HT-29 (cell line): ENCODE measurements around the gene C6orf47. TPM values are rescaled to one million over a fixed set of nuclear protein-coding genes. Genes with fewer than 3 reads are reported as not detected.

Source experiments
- DNase-seq: peaks from one replicate; pipeline ENCODE4 v3.0.0-alpha.2; 2015; ENCODE audit warnings: low spot score
- total RNA-seq: library from RNA; depleted of rRNA; stranded (reverse); fragments of >200 nt; shearing (Covaris generic); gene quantifications from 2 replicates; pipeline ENCODE4 v1.2.3, GENCODE V29; 2014

C6orf47 gene
- total RNA-seq, 1 experiment from 2014 or later: 29.1 TPM

DNA sequence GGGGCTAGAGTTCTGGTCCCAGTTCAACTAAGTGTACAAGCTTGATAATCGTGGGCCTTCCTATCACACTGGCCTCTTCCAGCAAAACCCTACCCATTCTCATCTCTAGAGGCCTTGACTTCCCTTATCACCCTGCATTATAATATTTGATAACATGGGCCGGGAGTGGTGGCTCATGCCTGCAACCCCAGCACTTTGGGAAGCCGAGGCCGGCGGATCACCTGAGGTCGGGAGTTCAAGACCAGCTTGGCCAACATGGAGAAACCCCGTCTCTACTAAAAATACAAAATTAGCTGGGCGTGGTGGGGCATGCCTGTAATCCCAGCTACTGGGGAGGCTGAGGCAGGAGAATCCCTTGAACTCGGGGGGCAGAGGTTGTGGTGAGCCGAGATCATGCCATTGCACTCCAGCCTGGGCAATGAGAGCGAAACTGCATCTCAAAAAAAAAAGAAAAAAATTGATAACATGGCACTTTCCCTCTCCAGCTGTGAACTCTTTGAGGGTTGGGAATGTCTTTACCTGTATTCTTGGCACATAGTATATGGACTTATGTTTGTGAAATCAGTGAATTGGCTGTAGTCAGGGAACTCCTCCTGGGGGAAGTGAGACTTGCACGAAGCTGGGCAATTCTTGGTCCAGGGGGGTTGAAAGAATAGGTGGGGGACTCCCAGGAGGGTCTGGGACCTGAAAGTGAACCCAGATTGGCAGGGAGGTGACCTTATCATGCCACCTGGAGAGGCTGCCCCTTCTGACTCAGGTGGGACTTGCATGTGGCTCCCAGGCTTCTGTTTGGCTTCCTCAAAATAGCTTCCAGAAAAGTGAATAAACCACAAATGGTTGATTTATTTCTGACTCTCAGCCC, 915 bp upstream of the C6orf47 start:
- no peak for DNase-seq

- peak; percentile 56 for DNase-seq
Measured at GRCh38 chr6:31659649-31660380, 763 bp downstream of the C6orf47 start.

DNA sequence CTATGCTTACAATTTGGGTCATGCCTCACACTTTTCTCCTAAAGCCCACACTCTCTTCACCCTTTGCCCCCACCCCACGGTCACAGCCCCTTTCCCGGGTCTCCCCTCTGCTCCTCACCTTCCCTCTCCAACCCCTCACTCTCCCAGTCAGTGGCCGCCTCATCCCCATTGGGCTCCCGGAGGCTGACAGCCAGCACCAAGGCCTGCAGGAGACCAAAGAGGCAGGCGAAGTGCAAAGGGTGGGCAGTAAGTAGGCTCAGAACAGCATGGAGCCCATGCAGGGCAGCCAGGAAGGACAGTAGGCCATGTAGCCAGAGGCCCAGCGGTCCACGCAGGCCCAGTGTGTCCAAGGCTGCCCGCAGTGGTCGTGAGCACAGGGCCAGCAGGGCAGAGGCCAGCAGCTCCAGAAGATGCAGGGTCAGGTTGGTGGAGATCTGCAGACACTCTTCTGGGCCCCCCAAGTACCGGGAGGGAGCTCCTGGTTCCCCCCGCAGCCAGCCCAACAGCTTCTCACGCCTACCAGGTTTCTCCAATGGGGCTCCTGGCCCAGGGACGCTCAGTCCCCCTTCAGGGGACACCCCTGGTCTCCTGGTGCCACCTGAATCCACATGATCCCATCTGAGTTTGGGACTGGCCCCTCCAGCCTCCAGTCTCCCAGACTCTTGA, 1.5 kb downstream of the C6orf47 start:
- DNase-seq: no peak

DNA sequence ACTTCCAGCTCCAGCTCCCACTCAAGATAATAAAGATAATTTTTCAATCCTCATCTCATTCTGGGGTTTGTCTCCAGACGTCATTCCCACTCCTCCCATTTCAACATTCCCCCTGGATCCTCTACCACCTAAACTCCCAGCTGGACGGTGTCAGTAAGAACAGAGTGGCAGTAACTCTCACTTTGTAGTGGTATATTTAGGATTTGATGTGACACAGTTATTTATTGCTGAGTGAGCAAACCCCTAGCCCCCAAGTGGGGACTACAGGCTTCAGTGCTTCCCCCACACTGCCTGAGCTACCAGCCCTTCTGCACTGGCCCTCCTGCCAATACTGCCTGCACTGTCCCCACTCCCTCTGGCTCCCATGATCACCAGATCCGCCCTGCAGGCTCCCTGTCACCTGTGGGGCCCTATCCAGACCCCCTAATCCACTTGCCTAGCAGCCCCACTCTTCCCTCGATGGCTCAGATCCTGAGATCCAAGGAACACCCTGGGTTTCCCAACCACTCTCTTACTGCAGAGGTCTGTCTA, 2.4 kb downstream of the C6orf47 start:
- no peak for DNase-seq

DNA sequence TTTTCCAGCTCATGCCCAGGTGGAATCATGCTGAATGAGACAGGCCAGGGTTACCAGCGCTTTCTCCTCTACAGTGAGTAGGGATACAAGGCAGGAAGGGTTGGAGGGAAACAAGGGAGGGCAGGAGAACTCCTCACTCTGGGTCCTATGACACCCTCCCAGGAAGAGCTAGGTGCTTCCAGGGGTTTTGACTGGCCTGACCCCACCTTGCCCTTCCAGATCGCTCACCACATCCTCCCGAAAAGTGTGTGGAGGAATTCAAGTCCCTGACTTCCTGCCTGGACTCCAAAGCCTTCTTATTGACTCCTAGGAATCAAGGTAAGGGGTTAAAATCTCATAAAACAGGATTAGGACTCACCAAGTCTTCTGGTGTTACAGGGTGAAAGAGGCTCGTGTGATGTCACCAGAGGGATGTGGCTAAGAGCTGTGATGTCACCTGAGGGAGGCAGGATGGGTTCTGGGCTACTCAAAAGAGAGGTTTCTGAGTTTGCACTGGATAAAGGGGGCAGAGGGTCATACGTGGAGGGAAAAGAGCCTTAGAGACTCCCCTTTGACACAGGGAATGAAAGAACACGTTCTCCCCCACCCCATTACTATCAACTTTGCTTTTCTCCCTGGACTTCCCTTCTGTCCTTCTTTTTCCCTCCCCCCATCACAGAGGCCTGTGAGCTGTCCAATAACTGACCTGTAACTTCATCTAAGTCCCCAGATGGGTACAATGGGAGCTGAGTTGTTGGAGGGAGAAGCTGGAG, 3.0 kb downstream of the C6orf47 start:
- DNase-seq: no peak

- DNase-seq: no peak
Measured at GRCh38 chr6:31655349-31656237, 5.0 kb downstream of the C6orf47 start, which contains the start of gene APOM. Gene APOM, plus strand, starts transcription at chr6:31655894. Its CDS starts 73 bp downstream, at chr6:31655967.

DNA sequence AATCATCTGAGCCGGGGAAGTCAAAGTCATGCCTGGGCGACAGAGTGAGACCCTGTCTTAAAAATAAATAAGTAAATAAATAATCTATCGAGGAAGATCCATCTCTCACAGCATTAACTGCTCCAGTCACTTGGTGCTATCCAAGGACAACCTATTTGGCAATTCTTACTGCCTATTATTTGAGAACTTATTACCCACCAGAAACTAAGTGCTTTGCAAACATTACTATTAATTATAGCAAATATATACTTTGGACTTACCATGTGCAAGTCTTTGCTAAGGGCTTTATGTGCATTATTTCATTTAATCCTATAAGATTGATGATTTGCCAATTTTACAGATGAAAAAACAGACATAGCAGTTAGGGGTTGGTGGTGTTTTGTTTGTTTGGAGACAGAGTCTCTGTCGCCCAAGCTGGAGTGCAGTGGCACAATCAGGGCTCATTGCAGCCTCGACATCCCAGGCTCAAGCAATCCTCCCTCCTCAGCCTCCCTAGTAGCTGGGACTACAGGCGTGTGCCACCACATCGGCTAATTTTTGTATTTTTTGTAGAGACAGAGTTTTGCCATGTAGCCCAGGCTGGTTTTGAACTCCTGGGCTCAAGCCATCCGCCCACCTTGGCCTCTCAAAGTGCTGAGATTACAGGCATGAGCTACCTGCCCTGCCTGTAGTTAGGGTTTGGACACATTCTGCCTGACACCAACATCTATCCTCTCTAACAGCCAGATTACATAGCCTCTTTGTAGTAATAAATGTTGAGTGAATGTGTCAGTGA, 5.8 kb downstream of the C6orf47 start:
- DNase-seq: no peak

GRCh38 chr6:31652925-31653724, 7.5 kb downstream of the C6orf47 start:
- no peak for DNase-seq

DNA sequence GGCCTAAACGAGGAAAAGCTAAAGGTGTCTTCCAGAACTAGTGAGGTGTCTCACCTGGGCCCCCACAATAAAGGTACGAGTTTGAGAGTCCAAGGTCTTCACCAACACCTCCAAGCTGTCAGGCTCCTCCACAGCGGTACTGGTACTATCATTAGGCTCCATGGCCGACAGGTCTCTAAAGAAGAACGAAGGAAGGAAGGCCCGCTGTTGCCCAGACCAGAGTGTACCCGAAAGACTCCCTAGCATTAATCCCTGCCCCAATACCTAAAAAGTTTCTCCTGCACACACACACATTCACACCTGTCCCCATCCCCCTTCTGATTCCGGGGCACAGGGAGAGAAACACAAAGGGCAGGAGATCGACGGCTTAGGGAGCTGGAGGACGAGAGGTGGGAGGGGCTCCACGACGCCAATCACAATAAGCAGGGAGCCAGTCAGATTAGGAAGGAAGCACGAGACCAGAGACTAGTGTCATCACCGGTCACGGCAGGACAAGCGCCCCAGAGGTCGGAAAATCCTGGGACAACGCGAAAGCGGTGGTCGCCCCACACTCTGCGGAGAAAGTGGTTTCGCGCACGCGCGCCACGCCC, 8.9 kb downstream of the C6orf47 start:
- peak; percentile 70 for DNase-seq

GRCh38 chr6:31645325-31645724, 15.3 kb downstream of the C6orf47 start:
- no peak for DNase-seq

- DNase-seq: no peak
Measured at GRCh38 chr6:31643818-31644454, 16.6 kb downstream of the C6orf47 start.

GRCh38 chr6:31642798-31643570, 17.6 kb downstream of the C6orf47 start:
- DNase-seq: no peak

GRCh38 chr6:31641370-31641769, 19.2 kb downstream of the C6orf47 start:
- no peak for DNase-seq

- no peak for DNase-seq
Measured at GRCh38 chr6:31640612-31641011, 20.0 kb downstream of the C6orf47 start.

DNA sequence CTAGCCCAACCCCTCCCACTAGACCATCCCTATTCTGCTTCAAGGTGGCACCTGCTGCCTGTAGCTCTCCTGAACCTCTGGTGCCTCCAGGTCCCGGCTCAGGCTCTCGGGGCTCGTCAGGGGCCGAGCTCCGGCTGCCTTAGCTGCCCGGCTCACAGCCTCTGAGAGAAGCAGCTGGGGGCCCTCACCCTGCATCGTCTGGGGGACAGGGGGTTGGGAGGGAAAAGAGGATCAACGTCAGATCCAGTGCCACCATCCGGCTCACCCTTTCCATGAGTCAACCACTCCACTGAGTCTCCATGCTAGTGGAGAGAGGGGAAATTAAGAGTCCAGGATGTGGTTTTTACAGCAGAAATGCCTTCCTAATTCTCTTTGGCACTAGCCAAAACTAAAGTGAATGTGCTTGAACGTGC, 21.1 kb downstream of the C6orf47 start:
- no peak for DNase-seq

GRCh38 chr6:31639043-31639442, 21.5 kb downstream of the C6orf47 start:
- DNase-seq: no peak
